MCF 10A (cell line): Measurements from ENCODE around the gene CYFIP1. TPM values are rescaled to one million over a fixed set of nuclear protein-coding genes. Genes with fewer than 3 reads are reported as not detected.
"Not testable (repeated sequence)": the region's sequence is repeated elsewhere in the genome, so short reads cannot be mapped to it uniquely, and the experiment has no call there.

Source experiments
- BruUV-seq: library from RNA; stranded (reverse); fragments of 400-500 nt; replicated peaks from 2 replicates; lab custom pipeline; 2021; lab: Mats Ljungman, UMichigan
- CTCF ChIA-PET: fragments of 300-600 bp; sonication (Branson Sonifier 250); formaldehyde crosslinking; extraction: SDS; loops from one replicate; lab custom pipeline; 2021; ENCODE audit warnings: antibody characterized with exemption, inconsistent platforms; lab: Yijun Ruan, JAX
- POLR2A ChIA-PET: fragments of 300-600, 350-650 bp; sonication (Branson Sonifier 250); formaldehyde crosslinking; extraction: SDS; loops from one replicate; lab custom pipeline; 2020; ENCODE audit warnings: antibody characterized with exemption, inconsistent platforms; lab: Yijun Ruan, JAX
- DNase-seq: peaks from one replicate; pipeline ENCODE4 v3.0.0-alpha.2; 2018; ENCODE audit not compliant: unreplicated experiment
- H3K27ac Mint-ChIP-seq: one replicate; pipeline ENCODE4 v1.8.0; 2022; ENCODE audit warnings: mild to moderate bottlenecking, low read depth, mixed read lengths; ENCODE audit not compliant: unreplicated experiment
- H3K27me3 Mint-ChIP-seq: one replicate; pipeline ENCODE4 v1.8.0; 2022; ENCODE audit warnings: mixed read lengths; ENCODE audit not compliant: insufficient read depth, unreplicated experiment
- H3K36me3 Mint-ChIP-seq: one replicate; pipeline ENCODE4 v1.8.0; 2022; ENCODE audit warnings: mild to moderate bottlenecking, moderate library complexity, mixed read lengths; ENCODE audit not compliant: insufficient read depth, unreplicated experiment
- H3K4me1 Mint-ChIP-seq: one replicate; pipeline ENCODE4 v1.8.0; 2022; ENCODE audit warnings: mixed read lengths; ENCODE audit not compliant: insufficient read depth, unreplicated experiment
- H3K4me3 Mint-ChIP-seq: one replicate; pipeline ENCODE4 v1.8.0; 2022; ENCODE audit warnings: mild to moderate bottlenecking, moderate library complexity, mixed read lengths; ENCODE audit not compliant: unreplicated experiment
- H3K9me3 Mint-ChIP-seq: one replicate; pipeline ENCODE4 v1.8.0; 2022; ENCODE audit warnings: mixed read lengths; ENCODE audit not compliant: unreplicated experiment
- CTCF ChIP-seq: fragments of 200-600 bp; IDR thresholded peaks from one replicate; pipeline ENCODE4 v1.8.0; 2022; ENCODE audit warnings: antibody characterized with exemption, mild to moderate bottlenecking; ENCODE audit not compliant: unreplicated experiment
- intact Hi-C: fragments of 100-400 bp; cut with micrococcal nuclease; formaldehyde crosslinking; loops from 2 replicates; pipeline ENCODE4 v1.14.1; 2022
- total RNA-seq: library from RNA; stranded (reverse); gene quantifications from 2 replicates; pipeline ENCODE4 v1.2.3, GENCODE V29; 2022

Gene CYFIP1
- total RNA-seq, 1 experiment from 2014 or later, result 99.1 TPM

DNA sequence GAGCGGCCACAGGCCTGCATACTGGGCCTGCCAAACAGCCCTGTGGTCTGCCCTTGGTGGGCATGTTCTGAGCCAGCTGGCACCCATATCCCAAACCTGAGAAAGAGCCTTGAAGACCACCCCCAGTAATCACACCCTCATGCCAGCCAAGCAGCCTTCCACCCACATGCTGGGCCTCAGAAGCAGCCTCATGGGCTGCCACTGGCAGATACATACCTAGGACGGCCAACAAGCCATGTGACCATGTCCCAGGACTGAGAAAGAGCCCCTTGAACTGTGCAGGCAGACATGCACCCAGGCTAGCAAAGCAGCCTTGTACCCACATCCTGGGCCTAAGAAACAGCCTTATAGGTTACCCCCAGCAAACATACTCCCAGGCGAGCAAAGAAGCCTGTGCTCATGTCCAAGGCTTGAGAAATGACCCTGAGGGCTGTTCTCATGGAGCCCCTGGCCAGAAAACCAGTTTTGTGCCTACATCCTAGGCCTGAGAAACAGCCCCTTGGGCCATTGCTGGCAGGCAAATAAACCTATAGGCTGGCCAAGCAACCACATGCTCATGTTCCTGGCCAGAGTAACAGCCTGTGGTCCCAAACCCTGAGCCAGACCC, 34.3 kb upstream of the CYFIP1 start:
- peaks cover 68% of the 10 kb centered on the region for H3K36me3 Mint-ChIP-seq

DNA sequence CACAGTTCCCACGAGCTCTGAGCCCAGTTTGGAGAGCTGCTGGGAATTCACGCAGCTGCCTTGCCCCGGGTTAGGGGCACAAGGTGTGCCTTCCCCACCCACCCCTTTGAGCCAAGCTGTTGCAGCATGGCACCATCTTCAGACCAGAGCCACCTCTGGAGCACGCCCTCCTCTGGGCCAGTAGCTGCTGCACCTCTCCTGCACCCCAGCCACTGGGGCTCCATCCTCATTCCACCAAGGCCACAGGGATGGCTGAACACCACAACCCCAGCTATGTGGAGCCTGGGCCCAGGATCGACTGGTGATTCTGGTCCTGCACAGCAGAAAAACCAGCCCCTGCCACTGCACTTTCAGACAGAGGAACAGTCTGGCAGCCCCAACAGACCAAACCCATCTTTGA, 33.5 kb upstream of the CYFIP1 start:
- H3K9me3 Mint-ChIP-seq, result no peaks in the 10 kb centered on the region
- ChIA-PET CTCF (no interaction called here), POLR2A (no interaction called here)
- peaks cover 68% of the 10 kb centered on the region for H3K36me3 Mint-ChIP-seq
- no peaks in the 10 kb centered on the region for H3K4me1 Mint-ChIP-seq
- no peak overlapping the region for H3K27ac Mint-ChIP-seq
- no peak overlapping the region for H3K4me3 Mint-ChIP-seq
- no peak for TF ChIP-seq CTCF
- no peak for DNase-seq
- no TSS peak for BruUV-seq
- intact Hi-C loops, result no loop called here
- no peaks in the 10 kb centered on the region for H3K27me3 Mint-ChIP-seq

More for the DNA sequence above, 34.3 kb upstream of the CYFIP1 start:
- no peak for TF ChIP-seq CTCF
- Mint-ChIP-seq H3K27me3 (no peaks in the 10 kb centered on the region), H3K4me1 (no peaks in the 10 kb centered on the region), H3K4me3 (no peak overlapping the region), H3K27ac (no peak overlapping the region), H3K9me3 (no peaks in the 10 kb centered on the region)
- DNase-seq, result no peak
- BruUV-seq, result no TSS peak
- ChIA-PET POLR2A (no interaction called here), CTCF (no interaction called here)
- intact Hi-C loops, result no loop called here

- H3K4me3 Mint-ChIP-seq, DNase-seq, H3K9me3 Mint-ChIP-seq, H3K4me1 Mint-ChIP-seq, POLR2A ChIA-PET, H3K27ac Mint-ChIP-seq, BruUV-seq, intact Hi-C loops, H3K27me3 Mint-ChIP-seq: not testable (repeated sequence)
- peaks cover 68% of the 10 kb centered on the region for H3K36me3 Mint-ChIP-seq
- CTCF ChIA-PET, result interaction anchor here (0.7 kb wide), 1 partner anchor 9 kb away, joined by 5 read pairs; no protein-coding TSS in a partner anchor
Observed at GRCh38 chr15:23012616-23013015, 32.4 kb upstream of the CYFIP1 start.

DNA sequence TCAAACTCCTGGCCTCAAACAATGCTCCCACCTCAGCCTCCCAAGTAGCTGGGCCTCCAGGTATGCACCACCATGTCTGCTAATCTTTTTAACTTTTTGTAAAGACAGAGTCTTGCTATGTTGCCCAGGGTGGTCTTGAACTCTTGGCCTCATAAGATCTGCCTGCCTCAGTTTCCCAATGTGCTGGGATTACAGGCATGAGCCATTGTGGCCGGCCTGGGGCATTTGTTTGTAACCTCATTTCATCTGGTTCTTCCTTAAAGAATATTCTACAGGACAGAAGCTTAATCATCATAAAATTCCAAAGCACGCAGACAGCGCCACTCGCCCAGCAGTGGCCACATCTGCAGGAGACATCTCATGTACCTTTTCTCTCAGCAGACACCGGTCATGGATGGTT, 23.6 kb upstream of the CYFIP1 start:
- Mint-ChIP-seq H3K4me3 (no peak overlapping the region), H3K27me3 (no peaks in the 10 kb centered on the region), H3K36me3 (peaks cover 78% of the 10 kb centered on the region), H3K9me3 (no peaks in the 10 kb centered on the region), H3K4me1 (no peaks in the 10 kb centered on the region), H3K27ac (no peak overlapping the region)
- DNase-seq, result no peak
- no TSS peak for BruUV-seq
- ChIA-PET CTCF (interaction anchor here (0.9 kb wide), 1 partner anchor 8 kb away, joined by 5 read pairs; no protein-coding TSS in a partner anchor), POLR2A (no interaction called here)
- TF ChIP-seq CTCF, result no peak
- intact Hi-C loops, result no loop called here
